GM12874 (cell line): ENCODE measurements around the gene NPIPA2.
"Not testable (repeated sequence)": the region's sequence is repeated elsewhere in the genome, so short reads cannot be mapped to it uniquely, and the experiment has no call there.

ENCODE experiments used
- TF ChIP-seq, protein P1 (sequence below): IDR thresholded peaks from 2 replicates; pipeline ENCODE4 v1.5.1; 2011; ENCODE audit warnings: low read depth, mild to moderate bottlenecking, control low read depth, low read length, moderate library complexity; ENCODE audit not compliant: insufficient read depth

Gene NPIPA2

DNA sequence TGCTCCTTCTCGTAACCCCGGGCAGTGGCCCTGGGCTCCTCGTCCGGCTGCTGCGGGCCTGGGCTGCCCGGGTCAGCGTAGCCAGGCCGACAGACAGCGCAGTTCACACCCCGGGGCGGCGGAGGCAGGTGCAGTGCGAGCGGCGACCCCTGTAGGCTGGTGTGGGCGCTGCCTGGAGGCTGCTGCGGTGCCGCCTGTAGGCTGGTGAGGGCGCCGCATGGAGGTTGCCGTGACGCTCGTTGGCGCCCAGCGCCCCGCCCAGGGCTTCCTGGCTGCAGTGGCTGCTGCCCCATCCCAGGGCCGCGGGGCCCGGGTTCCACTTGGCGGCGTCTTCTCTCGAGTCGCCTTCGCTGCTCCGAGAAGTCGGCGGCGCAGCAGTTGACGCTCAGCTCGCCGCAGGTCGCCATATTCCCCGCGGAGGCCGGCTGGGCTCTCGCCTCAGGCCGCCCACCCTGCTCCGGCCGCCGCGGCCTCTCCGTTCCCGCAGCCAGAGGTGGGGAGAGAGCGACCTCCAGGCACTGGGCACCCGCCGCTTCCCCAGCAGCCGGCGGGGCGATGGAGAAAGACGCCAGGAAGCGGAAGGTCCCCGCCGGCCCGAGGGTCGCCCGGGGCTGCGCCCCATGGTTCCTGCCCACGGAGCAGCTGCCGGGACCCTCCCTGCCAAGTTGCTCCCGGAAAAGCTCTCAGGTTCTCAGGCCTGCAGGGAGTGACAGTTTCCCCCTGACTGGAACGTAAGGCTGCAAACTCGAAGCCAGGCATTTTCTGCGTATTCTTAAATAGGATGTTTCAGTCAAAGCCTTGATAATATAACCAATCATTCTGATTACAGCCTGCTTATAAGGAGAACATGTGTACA is at the start of gene NPIPA2:
Gene NPIPA2 (plus strand): TSS at position 261 of the 856 bp plus-strand sequence. CDS start 5,533 bp downstream, outside the sequence.
- TF ChIP-seq, protein P1, sequence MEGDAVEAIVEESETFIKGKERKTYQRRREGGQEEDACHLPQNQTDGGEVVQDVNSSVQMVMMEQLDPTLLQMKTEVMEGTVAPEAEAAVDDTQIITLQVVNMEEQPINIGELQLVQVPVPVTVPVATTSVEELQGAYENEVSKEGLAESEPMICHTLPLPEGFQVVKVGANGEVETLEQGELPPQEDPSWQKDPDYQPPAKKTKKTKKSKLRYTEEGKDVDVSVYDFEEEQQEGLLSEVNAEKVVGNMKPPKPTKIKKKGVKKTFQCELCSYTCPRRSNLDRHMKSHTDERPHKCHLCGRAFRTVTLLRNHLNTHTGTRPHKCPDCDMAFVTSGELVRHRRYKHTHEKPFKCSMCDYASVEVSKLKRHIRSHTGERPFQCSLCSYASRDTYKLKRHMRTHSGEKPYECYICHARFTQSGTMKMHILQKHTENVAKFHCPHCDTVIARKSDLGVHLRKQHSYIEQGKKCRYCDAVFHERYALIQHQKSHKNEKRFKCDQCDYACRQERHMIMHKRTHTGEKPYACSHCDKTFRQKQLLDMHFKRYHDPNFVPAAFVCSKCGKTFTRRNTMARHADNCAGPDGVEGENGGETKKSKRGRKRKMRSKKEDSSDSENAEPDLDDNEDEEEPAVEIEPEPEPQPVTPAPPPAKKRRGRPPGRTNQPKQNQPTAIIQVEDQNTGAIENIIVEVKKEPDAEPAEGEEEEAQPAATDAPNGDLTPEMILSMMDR = not testable (repeated sequence)

DNA sequence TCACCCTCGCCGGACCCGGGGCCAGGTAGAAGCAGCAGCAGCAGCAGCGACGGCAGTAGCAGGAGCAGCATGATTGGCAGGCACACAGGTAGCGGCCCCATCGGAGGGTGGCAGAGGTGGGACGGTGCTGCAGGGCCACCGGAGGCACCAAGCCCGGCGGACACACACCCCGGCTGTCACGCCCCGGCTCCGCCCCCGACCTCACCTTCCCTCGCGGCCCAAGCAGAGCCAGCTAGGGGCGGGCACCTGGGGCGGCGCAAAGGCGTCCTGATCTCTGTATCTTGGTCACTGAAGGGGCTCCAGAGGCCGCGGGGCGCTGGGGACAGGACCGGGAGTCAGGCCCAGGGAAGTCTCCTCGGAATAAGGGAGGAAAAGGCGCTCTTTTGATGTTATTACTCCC is 48.2 kb upstream of the NPIPA2 start, which contains the start of gene PLA2G10:
Gene PLA2G10 (minus strand): TSS at position 180 of the 400 bp plus-strand sequence. CDS start 79 bp downstream, at position 101.
- TF ChIP-seq, protein P1 = not testable (repeated sequence)

DNA sequence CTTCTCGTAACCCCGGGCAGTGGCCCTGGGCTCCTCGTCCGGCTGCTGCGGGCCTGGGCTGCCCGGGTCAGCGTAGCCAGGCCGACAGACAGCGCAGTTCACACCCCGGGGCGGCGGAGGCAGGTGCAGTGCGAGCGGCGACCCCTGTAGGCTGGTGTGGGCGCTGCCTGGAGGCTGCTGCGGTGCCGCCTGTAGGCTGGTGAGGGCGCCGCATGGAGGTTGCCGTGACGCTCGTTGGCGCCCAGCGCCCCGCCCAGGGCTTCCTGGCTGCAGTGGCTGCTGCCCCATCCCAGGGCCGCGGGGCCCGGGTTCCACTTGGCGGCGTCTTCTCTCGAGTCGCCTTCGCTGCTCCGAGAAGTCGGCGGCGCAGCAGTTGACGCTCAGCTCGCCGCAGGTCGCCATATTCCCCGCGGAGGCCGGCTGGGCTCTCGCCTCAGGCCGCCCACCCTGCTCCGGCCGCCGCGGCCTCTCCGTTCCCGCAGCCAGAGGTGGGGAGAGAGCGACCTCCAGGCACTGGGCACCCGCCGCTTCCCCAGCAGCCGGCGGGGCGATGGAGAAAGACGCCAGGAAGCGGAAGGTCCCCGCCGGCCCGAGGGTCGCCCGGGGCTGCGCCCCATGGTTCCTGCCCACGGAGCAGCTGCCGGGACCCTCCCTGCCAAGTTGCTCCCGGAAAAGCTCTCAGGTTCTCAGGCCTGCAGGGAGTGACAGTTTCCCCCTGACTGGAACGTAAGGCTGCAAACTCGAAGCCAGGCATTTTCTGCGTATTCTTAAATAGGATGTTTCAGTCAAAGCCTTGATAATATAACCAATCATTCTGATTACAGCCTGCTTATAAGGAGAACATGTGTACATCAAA is 38.9 kb upstream of the NPIPA2 start, which contains the start of gene NPIPA3:
Gene NPIPA3 (plus strand): TSS at position 256 of the 856 bp plus-strand sequence. CDS start 5,533 bp downstream, outside the sequence.
- TF ChIP-seq, protein P1 = not testable (repeated sequence)
